Endothelial cell of umbilical vein (primary cell): Measurements from ENCODE around the gene APOC1.

Experiments used
- EZH2 ChIP-seq: IDR thresholded peaks from 2 replicates; pipeline ENCODE4 v1.6.1; 2012; ENCODE audit warnings: borderline replicate concordance, low read depth, mild to moderate bottlenecking, moderate library complexity, low read length, inconsistent platforms; ENCODE audit not compliant: severe bottlenecking
- TF ChIP-seq, protein P1 (sequence below): IDR thresholded peaks from 2 replicates; pipeline ENCODE4 v1.6.1; 2011; ENCODE audit not compliant: insufficient read depth, insufficient read length
- TF ChIP-seq, protein P2 (sequence below), 2 donors: IDR thresholded peaks; 1 replicate in 1 of 2; 2 replicates in 1 of 2; pipeline ENCODE4 v1.5.1; 2011; ENCODE audit warnings: low read length in 2 of 2, mild to moderate bottlenecking in 2 of 2, moderate library complexity in 2 of 2, control low read depth in 1 of 2, inconsistent platforms in 1 of 2, low read depth in 1 of 2; ENCODE audit not compliant: insufficient read depth in 1 of 2; ENCODE audit errors: extremely low read depth in 1 of 2

DNA sequence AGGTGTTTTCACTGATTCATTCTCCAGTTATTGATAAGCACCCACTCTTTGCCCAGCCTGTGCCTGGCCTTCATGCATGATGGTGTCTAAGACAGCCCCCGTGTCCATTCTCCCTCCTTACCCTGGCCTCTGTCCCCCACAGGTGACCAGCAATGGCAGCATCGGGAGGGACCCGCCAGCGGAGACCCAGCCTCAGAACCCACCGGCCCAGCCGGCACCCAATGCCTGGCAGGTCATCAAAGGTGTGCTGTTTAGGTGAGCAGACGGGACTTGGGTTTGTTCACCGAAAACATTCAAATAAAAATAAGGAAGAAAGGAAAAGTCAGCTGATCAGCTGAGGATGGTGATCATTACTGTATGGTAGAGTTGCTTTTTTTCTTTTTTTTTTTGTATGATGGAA, 47.4 kb downstream of the APOC1 start:
- TF ChIP-seq, protein P1, sequence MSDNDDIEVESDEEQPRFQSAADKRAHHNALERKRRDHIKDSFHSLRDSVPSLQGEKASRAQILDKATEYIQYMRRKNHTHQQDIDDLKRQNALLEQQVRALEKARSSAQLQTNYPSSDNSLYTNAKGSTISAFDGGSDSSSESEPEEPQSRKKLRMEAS, result no peak
- TF ChIP-seq, protein P2, sequence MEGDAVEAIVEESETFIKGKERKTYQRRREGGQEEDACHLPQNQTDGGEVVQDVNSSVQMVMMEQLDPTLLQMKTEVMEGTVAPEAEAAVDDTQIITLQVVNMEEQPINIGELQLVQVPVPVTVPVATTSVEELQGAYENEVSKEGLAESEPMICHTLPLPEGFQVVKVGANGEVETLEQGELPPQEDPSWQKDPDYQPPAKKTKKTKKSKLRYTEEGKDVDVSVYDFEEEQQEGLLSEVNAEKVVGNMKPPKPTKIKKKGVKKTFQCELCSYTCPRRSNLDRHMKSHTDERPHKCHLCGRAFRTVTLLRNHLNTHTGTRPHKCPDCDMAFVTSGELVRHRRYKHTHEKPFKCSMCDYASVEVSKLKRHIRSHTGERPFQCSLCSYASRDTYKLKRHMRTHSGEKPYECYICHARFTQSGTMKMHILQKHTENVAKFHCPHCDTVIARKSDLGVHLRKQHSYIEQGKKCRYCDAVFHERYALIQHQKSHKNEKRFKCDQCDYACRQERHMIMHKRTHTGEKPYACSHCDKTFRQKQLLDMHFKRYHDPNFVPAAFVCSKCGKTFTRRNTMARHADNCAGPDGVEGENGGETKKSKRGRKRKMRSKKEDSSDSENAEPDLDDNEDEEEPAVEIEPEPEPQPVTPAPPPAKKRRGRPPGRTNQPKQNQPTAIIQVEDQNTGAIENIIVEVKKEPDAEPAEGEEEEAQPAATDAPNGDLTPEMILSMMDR (IDR thresholded peaks at IDR 0.05; ENCODE audit: extremely low read depth in 1 of 2, insufficient read depth in 1 of 2, low read depth in 1 of 2, low read length in 2 of 2), result no peak
- TF ChIP-seq EZH2, result no peak
